Loucy (cell line): Measurements from ENCODE around the gene FEZF2.

Experiments used
- H2AFZ ChIP-seq: fragments of 200-600 bp; sonication (generic); 2 replicates; pipeline ENCODE4 v1.6.0; 2016; ENCODE audit warnings: antibody characterized with exemption, mild to moderate bottlenecking, low read length, moderate library complexity
- H3F3A ChIP-seq: fragments of 200-600 bp; 2 replicates; pipeline ENCODE4 v1.6.0; 2016; ENCODE audit warnings: antibody characterized with exemption, low read depth, mild to moderate bottlenecking
- H3K27me3 ChIP-seq: fragments of 200-600 bp; sonication (generic); 2 replicates; pipeline ENCODE4 v1.6.1; 2014; ENCODE audit warnings: low read length, mild to moderate bottlenecking; ENCODE audit not compliant: insufficient read depth, poor library complexity, severe bottlenecking
- H3K36me3 ChIP-seq: fragments of 200-600 bp; sonication (generic); 2 replicates; pipeline ENCODE4 v1.6.1; 2016; ENCODE audit warnings: low read length; ENCODE audit not compliant: insufficient read depth
- H3K4me1 ChIP-seq: fragments of 200-600 bp; sonication (generic); 2 replicates; pipeline ENCODE4 v1.5.1; 2014; ENCODE audit warnings: low read length, mild to moderate bottlenecking; ENCODE audit not compliant: insufficient read depth, poor library complexity, severe bottlenecking
- H3K4me2 ChIP-seq: fragments of 200-600 bp; sonication (generic); 2 replicates; pipeline ENCODE4 v1.6.0; 2014; ENCODE audit warnings: antibody characterized with exemption, low read length, low read depth, mild to moderate bottlenecking; ENCODE audit not compliant: poor library complexity, severe bottlenecking
- H3K4me3 ChIP-seq: fragments of 200-600 bp; sonication (generic); 2 replicates; pipeline ENCODE4 v1.5.1; 2014; ENCODE audit warnings: low read length, mild to moderate bottlenecking, mixed read lengths; ENCODE audit not compliant: poor library complexity, severe bottlenecking
- H3K79me2 ChIP-seq: fragments of 200-600 bp; sonication (generic); 2 replicates; pipeline ENCODE4 v1.6.1; 2014; ENCODE audit warnings: low read length; ENCODE audit not compliant: insufficient read depth
- H3K9ac ChIP-seq: fragments of 200-600 bp; sonication (generic); 2 replicates; pipeline ENCODE4 v1.6.0; 2014; ENCODE audit warnings: mild to moderate bottlenecking, low read depth, low read length, moderate library complexity; ENCODE audit not compliant: poor library complexity, severe bottlenecking
- H3K9me2 ChIP-seq: fragments of 200-600 bp; sonication (generic); replicated peaks from 2 replicates; pipeline ENCODE4 v1.6.1; 2016; ENCODE audit warnings: low read depth, low read length, mixed read lengths
- H3K9me3 ChIP-seq: fragments of 200-600 bp; sonication (generic); 2 replicates; pipeline ENCODE4 v1.6.1; 2014; ENCODE audit warnings: mild to moderate bottlenecking, antibody characterized with exemption, low read length, low read depth; ENCODE audit not compliant: insufficient read depth
- H4K20me1 ChIP-seq: fragments of 200-600 bp; sonication (generic); 2 replicates; pipeline ENCODE4 v1.6.0; 2014; ENCODE audit warnings: antibody characterized with exemption, low read length, mild to moderate bottlenecking; ENCODE audit not compliant: insufficient read depth, poor library complexity, severe bottlenecking
- EZH2phosphoT487 ChIP-seq: fragments of 200-600 bp; IDR thresholded peaks from 2 replicates; pipeline ENCODE4 v1.6.1; 2018; ENCODE audit warnings: antibody characterized with exemption, mild to moderate bottlenecking, moderate library complexity, borderline replicate concordance
- TF ChIP-seq, protein P1 (sequence below): fragments of 200-600 bp; sonication (generic); conservative IDR thresholded peaks from 2 replicates; pipeline ENCODE4 v1.5.1; 2014; ENCODE audit warnings: mild to moderate bottlenecking, antibody characterized with exemption, low read length

The FEZF2 gene

DNA sequence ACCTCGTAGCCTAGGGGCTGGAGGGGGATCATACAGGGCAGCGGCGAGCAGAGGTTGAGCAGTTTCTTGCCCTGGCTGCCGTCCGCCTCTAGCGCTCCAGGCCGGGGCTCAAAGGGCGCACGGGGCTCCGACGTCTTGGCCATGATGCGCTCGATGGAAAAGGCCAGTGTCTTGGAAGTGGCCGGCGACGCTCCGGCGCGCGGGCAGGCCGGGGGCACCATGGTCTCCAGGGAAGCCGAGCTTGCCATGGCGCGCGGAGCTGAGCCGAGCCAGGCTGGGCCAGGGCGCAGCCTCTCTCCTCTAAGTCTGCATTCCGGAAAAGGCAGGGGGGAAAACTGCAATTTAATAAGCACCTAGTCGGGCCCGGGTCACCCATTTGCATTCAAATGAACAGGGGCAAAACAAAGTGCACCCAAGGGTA, 719 bp downstream of the FEZF2 start:
- TF ChIP-seq EZH2phosphoT487, result no peak
- TF ChIP-seq, protein P1, sequence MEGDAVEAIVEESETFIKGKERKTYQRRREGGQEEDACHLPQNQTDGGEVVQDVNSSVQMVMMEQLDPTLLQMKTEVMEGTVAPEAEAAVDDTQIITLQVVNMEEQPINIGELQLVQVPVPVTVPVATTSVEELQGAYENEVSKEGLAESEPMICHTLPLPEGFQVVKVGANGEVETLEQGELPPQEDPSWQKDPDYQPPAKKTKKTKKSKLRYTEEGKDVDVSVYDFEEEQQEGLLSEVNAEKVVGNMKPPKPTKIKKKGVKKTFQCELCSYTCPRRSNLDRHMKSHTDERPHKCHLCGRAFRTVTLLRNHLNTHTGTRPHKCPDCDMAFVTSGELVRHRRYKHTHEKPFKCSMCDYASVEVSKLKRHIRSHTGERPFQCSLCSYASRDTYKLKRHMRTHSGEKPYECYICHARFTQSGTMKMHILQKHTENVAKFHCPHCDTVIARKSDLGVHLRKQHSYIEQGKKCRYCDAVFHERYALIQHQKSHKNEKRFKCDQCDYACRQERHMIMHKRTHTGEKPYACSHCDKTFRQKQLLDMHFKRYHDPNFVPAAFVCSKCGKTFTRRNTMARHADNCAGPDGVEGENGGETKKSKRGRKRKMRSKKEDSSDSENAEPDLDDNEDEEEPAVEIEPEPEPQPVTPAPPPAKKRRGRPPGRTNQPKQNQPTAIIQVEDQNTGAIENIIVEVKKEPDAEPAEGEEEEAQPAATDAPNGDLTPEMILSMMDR, result no peak
- no peak overlapping the region for H3K9ac ChIP-seq
- no peaks in the 10 kb centered on the region for H3K4me1 ChIP-seq
- no peak overlapping the region for H2AFZ ChIP-seq
- no peaks in the 10 kb centered on the region for H3K9me2 ChIP-seq
- H4K20me1 ChIP-seq, result no peaks in the 10 kb centered on the region
- no peaks in the 10 kb centered on the region for H3K79me2 ChIP-seq
- no peak overlapping the region for H3K4me3 ChIP-seq
- H3K27me3 ChIP-seq, result no peaks in the 10 kb centered on the region
- no peak overlapping the region for H3K4me2 ChIP-seq
- H3K36me3 ChIP-seq, result no peaks in the 10 kb centered on the region
- H3K9me3 ChIP-seq, result no peaks in the 10 kb centered on the region
- no peaks in the 10 kb centered on the region for H3F3A ChIP-seq

DNA sequence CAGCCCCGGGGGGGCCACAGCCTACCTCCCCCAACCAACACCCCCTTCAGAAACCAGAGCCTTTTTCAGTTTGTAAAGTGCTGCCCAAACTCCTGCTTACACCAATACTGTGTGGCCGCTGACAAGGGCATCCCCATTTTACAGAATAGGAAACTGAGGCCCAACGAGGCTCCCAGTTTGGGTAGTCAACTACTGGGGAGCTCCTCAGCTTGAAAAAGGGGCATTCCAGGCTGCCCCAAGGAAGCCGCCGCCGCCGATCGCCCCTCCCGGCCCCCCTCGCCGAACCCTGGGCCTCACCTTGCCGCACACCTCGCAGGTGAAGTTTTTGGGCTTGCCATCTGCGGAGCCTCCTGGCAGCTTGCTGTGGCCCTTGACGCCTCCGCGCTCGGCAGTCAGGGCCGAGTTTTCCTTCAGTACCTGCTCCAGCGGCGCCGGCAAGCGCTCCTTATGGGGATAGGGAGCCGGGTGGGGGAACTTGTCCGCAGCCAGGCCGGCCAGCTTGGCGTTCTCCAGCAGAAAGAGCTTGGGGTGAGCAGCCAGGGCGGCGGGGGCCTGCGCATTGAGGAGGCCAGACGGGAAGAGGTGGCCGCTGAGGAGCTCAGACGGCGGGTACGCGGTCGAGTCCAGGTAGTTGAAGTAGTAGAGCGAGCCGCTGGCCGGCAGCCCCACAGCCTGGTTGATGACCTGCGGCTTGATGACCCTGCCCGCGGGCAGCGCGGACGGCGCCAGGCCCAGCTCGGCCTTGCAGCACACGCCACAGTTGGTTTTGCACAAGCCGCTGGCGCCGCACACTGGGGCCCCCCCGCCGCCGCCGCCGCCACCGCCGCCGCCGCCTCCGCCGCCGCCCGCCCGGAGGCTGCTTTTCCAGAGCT, 1.4 kb downstream of the FEZF2 start:
- TF ChIP-seq, protein P1, result no peak
- no peak for TF ChIP-seq EZH2phosphoT487
- Histone ChIP-seq H3K36me3 (no peaks in the 10 kb centered on the region), H4K20me1 (no peaks in the 10 kb centered on the region), H2AFZ (no peak overlapping the region), H3K27me3 (no peaks in the 10 kb centered on the region), H3F3A (no peaks in the 10 kb centered on the region), H3K9ac (no peak overlapping the region), H3K4me1 (no peaks in the 10 kb centered on the region), H3K4me3 (no peak overlapping the region), H3K9me3 (no peaks in the 10 kb centered on the region), H3K79me2 (no peaks in the 10 kb centered on the region), H3K4me2 (no peak overlapping the region), H3K9me2 (no peaks in the 10 kb centered on the region)

DNA sequence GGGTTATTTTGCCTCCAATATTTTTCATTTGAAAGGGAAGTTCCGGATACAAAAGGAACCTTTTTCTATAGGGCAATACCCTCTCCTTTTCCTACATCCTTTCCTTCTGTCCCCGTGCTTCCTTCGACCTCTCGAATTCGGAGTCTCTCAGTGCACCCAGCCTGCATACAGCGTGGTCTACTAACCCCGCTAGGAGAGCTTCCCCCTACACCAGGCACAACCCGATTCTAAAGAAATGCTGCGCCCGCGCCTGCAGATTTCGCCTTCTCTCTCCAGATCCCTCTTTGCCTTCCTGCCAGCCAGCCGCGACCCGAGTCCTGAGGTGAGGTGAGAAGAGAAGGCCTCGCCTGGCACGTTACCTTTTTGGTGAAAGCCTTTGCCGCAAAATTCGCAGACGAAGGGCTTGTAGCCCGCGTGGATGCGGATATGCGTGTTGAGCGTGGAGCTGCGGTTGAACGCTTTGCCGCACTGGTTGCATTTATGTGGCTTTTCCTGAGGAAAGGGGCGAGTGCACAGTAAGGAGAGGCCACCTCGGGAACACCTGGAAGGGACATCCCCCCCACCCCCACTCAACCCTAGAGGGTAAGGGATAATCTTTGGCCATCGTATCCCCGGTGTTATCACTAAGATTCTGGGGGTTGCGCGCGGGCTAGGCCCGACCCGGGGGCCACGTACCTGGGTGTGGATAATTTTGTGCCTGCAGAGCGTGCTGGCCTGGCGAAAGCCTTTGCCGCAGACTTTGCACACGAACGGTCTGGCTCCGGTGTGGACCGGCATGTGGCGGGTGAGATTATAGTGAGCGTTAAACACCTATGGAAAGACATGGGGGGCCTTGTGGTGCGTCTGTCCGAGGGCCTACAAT, 2.3 kb downstream of the FEZF2 start:
- H3K9ac ChIP-seq, result no peak overlapping the region
- H3K36me3 ChIP-seq, result no peaks in the 10 kb centered on the region
- no peak overlapping the region for H3K4me3 ChIP-seq
- H3K9me3 ChIP-seq, result no peaks in the 10 kb centered on the region
- TF ChIP-seq, protein P1, result no peak
- TF ChIP-seq EZH2phosphoT487, result no peak
- H3K4me2 ChIP-seq, result no peak overlapping the region
- H3F3A ChIP-seq, result no peaks in the 10 kb centered on the region
- H4K20me1 ChIP-seq, result no peaks in the 10 kb centered on the region
- no peaks in the 10 kb centered on the region for H3K9me2 ChIP-seq
- no peaks in the 10 kb centered on the region for H3K4me1 ChIP-seq
- H3K27me3 ChIP-seq, result no peaks in the 10 kb centered on the region
- H3K79me2 ChIP-seq, result no peaks in the 10 kb centered on the region
- H2AFZ ChIP-seq, result no peak overlapping the region
